A549 (cell line): Measurements from ENCODE around the gene ZNF316. TPM values are rescaled to one million over a fixed set of nuclear protein-coding genes. Genes with fewer than 3 reads are reported as not detected.

Experiments
- ATAC-seq, 2 experiments: fragments of 200-7000 bp in 1 of 2; fragments of >200 bp in 1 of 2; cut with Nextera tagmentation in 1 of 2; cut with Tn5 transposase in 1 of 2; 3 replicates each; pipeline versions ENCODE4 v1.8.0 to v1.9.1; 2018 to 2020; ENCODE audit warnings: mild to moderate bottlenecking in 1 of 2, moderate library complexity in 1 of 2
- CTCF ChIA-PET: fragments of 300-600 bp; sonication (Branson Sonifier 250); formaldehyde crosslinking; extraction: SDS; loops from one replicate; lab custom pipeline; 2021; ENCODE audit warnings: antibody characterized with exemption, inconsistent platforms; lab: Yijun Ruan, JAX
- POLR2A ChIA-PET: fragments of 350-600 bp; formaldehyde crosslinking; extraction: SDS; loops from one replicate; lab custom pipeline; 2021; ENCODE audit warnings: antibody characterized with exemption, inconsistent platforms; lab: Yijun Ruan, JAX
- DNase-seq, 2 experiments: peaks; one replicate each; pipeline versions ENCODE4 v3.0.0 to v3.0.0-alpha.2; 2011 to 2016; ENCODE audit warnings: low read depth in 1 of 2, low spot score in 1 of 2
- FAIRE-seq: peaks from 2 replicates; lab custom pipeline; 2011; peaks lifted over from hg19 to GRCh38; lab: Jason Lieb, UNC
- H3K27ac ChIP-seq, 2 experiments: fragments of >200 bp; sonication (Bioruptor Twin); formaldehyde crosslinking; 3 replicates each; pipeline ENCODE4 v1.5.1; 2016 to 2017
- H3K4me1 ChIP-seq: fragments of >200 bp; sonication (Bioruptor Twin); formaldehyde crosslinking; 3 replicates; pipeline ENCODE4 v1.6.1; 2016
- H3K4me2 ChIP-seq: fragments of >200 bp; sonication (Bioruptor Twin); formaldehyde crosslinking; 3 replicates; pipeline ENCODE4 v1.6.1; 2016
- H3K4me3 ChIP-seq: fragments of >200 bp; sonication (Bioruptor Twin); formaldehyde crosslinking; 3 replicates; pipeline ENCODE4 v1.5.1; 2016
- H3K9me3 ChIP-seq: fragments of >200 bp; sonication (Bioruptor Twin); formaldehyde crosslinking; 3 replicates; pipeline ENCODE4 v1.6.1; 2016
- CBX8 ChIP-seq: fragments of 200-600 bp; sonication (generic); IDR thresholded peaks from 2 replicates; pipeline ENCODE4 v1.6.1; 2016
- CEBPB ChIP-seq, 2 experiments: fragments of >200 bp in 1 of 2; sonication (Bioruptor Twin) in 1 of 2; formaldehyde crosslinking in 1 of 2; IDR thresholded peaks; 2 replicates each; pipeline ENCODE4 v1.6.1; 2012 to 2016
- CHD2 ChIP-seq: fragments of 150-350 bp; IDR thresholded peaks from 2 replicates; pipeline ENCODE4 v1.6.1; 2014; ENCODE audit warnings: low read length; ENCODE audit not compliant: partially characterized antibody
- EHF ChIP-seq: fragments of 250-450 bp; sonication (Bioruptor Pico); IDR thresholded peaks from 2 replicates; pipeline ENCODE4 v1.5.0; 2020; ENCODE audit warnings: mild to moderate bottlenecking
- EHMT2 ChIP-seq: fragments of 200-600 bp; sonication (generic); IDR thresholded peaks from 2 replicates; pipeline ENCODE4 v1.6.1; 2016; ENCODE audit warnings: antibody characterized with exemption, low read depth, mild to moderate bottlenecking, moderate library complexity
- EP300 ChIP-seq, 2 experiments: fragments of >200 bp; sonication (Bioruptor Twin); formaldehyde crosslinking; IDR thresholded peaks; 2 replicates in 1 of 2; 3 replicates in 1 of 2; pipeline ENCODE4 v1.6.1; 2016 to 2017
- HDAC2 ChIP-seq: fragments of 200-600 bp; sonication (generic); IDR thresholded peaks from 2 replicates; pipeline ENCODE4 v1.6.1; 2016
- HOXB5 ChIP-seq: fragments of 250-450 bp; sonication (Bioruptor Pico); IDR thresholded peaks from 2 replicates; pipeline ENCODE4 v1.5.0; 2020; ENCODE audit warnings: mild to moderate bottlenecking, moderate library complexity
- MAFK ChIP-seq: fragments of 450-650 bp; IDR thresholded peaks from 2 replicates; pipeline ENCODE4 v1.6.1; 2014; ENCODE audit not compliant: partially characterized antibody
- NFE2L2 ChIP-seq: fragments of 150-350 bp; conservative IDR thresholded peaks from 2 replicates; pipeline ENCODE4 v1.6.1; 2014; ENCODE audit warnings: low read length
- NPAS2 ChIP-seq: fragments of 250-450 bp; sonication (Bioruptor Pico); IDR thresholded peaks from 2 replicates; pipeline ENCODE4 v1.8.0; 2022; ENCODE audit warnings: mild to moderate bottlenecking, moderate library complexity, borderline replicate concordance
- NR3C1 ChIP-seq: fragments of >200 bp; sonication (Bioruptor Twin); formaldehyde crosslinking; IDR thresholded peaks from 3 replicates; pipeline ENCODE4 v1.6.1; 2017
- PHF8 ChIP-seq: fragments of 200-600 bp; sonication (generic); IDR thresholded peaks from 2 replicates; pipeline ENCODE4 v1.6.1; 2016; ENCODE audit warnings: low read depth, mild to moderate bottlenecking, antibody characterized with exemption, moderate library complexity, borderline replicate concordance
- POLR2A ChIP-seq: IDR thresholded peaks from 2 replicates; pipeline ENCODE4 v1.6.1; 2012; ENCODE audit warnings: mild to moderate bottlenecking, low read length
- RCOR1 ChIP-seq: fragments of 150-350 bp; IDR thresholded peaks from 2 replicates; pipeline ENCODE4 v1.6.1; 2014; ENCODE audit warnings: antibody characterized with exemption, low read length, low read depth
- SMC3 ChIP-seq: fragments of >200 bp; sonication (Bioruptor Twin); formaldehyde crosslinking; IDR thresholded peaks from 3 replicates; pipeline ENCODE4 v1.6.1; 2018; ENCODE audit warnings: inconsistent platforms
- TFCP2L1 ChIP-seq: fragments of 250-450 bp; sonication (Bioruptor Pico); IDR thresholded peaks from 2 replicates; pipeline ENCODE4 v1.5.0; 2021; ENCODE audit warnings: mild to moderate bottlenecking
- WGBS: methylation state at CpG from one replicate; pipeline ENCODE4 v1.1.6; 2017; ENCODE audit errors: missing lambda C conversion rate; 5-methylcytosine and 5-hydroxymethylcytosine counted together
- polyA plus RNA-seq, 4 experiments: library from polyadenylated mRNA; depleted of rRNA in 3 of 4; stranded (reverse); fragments of >200 nt; fragmentation: RNase III in 1 of 4; extraction: RNeasy Plus Mini Kit Qiagen cat#74134 plus additional on column Dnase treatment in 1 of 4; gene quantifications; 2 replicates in 3 of 4; 3 replicates in 1 of 4; pipeline ENCODE4 v1.2.3, GENCODE V29; 2011 to 2017
- TF ChIP-seq, protein P1 (sequence below): fragments of 150-350 bp; IDR thresholded peaks from 2 replicates; pipeline ENCODE4 v1.6.1; 2014; ENCODE audit warnings: low read depth, mild to moderate bottlenecking, low read length
- TF ChIP-seq, protein P2 (sequence below): fragments of >200 bp; sonication (Bioruptor Twin); formaldehyde crosslinking; IDR thresholded peaks from 3 replicates; pipeline ENCODE4 v1.5.1; 2016
- TF ChIP-seq, protein P3 (sequence below): fragments of 200-600 bp; sonication (generic); IDR thresholded peaks from 2 replicates; pipeline ENCODE4 v1.6.1; 2016; ENCODE audit warnings: antibody characterized with exemption, mild to moderate bottlenecking, moderate library complexity
- TF ChIP-seq, protein P4 (sequence below): IDR thresholded peaks from 2 replicates; pipeline ENCODE4 v1.6.1; 2012

ZNF316 gene
- polyA plus RNA-seq, 2 of the 4 experiments (the other 2 are of a cell fraction) = 7.5 to 21.2 TPM

DNA sequence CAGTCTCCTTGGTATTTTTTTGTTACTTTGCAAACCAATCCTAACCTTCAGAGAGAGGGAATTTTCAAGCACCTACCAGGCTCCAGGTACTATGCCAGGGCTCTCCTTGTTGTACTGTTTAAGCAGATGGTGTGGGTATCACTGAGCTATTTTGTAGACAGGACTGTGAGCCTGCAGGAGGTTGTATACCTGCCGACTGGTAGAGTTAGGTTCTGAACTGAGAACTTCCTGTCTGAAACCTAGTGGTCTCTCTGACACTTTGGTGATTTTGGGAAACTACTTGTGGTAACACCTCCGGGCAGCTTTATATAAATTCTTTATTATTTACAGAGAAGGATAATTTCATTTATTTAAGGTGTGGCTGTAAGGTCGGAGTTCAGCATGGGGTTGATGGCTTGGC, 17.2 kb upstream of the ZNF316 start:
- Histone ChIP-seq H3K4me2 (no peak overlapping the region), H3K4me3 (no peak overlapping the region), H3K9me3 (no peaks in the 10 kb centered on the region), H3K27ac (no peak overlapping the region), H3K4me1 (no peaks in the 10 kb centered on the region)
- ATAC-seq = no peak
- WGBS = 56% methylated on average over 3 of the region's 3 CpGs
- ChIA-PET CTCF (interaction anchor here (1.5 kb wide), 1 partner anchor 13 kb away, joined by 4 read pairs; no protein-coding TSS in a partner anchor), POLR2A (no interaction called here)
- TF ChIP-seq CEBPB (IDR thresholded peaks at IDR 0.05) (no peak), CHD2 (no peak), CBX8 (no peak), MAFK (no peak), EHF (CRISPR knock-in tag) (no peak), TFCP2L1 (CRISPR knock-in tag) (no peak), HDAC2 (no peak), RCOR1 (no peak), PHF8 (no peak), EHMT2 (no peak), NFE2L2 (no peak), NR3C1 (no peak), SMC3 (no peak)
- TF ChIP-seq, protein P1, sequence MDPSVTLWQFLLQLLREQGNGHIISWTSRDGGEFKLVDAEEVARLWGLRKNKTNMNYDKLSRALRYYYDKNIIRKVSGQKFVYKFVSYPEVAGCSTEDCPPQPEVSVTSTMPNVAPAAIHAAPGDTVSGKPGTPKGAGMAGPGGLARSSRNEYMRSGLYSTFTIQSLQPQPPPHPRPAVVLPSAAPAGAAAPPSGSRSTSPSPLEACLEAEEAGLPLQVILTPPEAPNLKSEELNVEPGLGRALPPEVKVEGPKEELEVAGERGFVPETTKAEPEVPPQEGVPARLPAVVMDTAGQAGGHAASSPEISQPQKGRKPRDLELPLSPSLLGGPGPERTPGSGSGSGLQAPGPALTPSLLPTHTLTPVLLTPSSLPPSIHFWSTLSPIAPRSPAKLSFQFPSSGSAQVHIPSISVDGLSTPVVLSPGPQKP = no peak
- TF ChIP-seq, protein P2, sequence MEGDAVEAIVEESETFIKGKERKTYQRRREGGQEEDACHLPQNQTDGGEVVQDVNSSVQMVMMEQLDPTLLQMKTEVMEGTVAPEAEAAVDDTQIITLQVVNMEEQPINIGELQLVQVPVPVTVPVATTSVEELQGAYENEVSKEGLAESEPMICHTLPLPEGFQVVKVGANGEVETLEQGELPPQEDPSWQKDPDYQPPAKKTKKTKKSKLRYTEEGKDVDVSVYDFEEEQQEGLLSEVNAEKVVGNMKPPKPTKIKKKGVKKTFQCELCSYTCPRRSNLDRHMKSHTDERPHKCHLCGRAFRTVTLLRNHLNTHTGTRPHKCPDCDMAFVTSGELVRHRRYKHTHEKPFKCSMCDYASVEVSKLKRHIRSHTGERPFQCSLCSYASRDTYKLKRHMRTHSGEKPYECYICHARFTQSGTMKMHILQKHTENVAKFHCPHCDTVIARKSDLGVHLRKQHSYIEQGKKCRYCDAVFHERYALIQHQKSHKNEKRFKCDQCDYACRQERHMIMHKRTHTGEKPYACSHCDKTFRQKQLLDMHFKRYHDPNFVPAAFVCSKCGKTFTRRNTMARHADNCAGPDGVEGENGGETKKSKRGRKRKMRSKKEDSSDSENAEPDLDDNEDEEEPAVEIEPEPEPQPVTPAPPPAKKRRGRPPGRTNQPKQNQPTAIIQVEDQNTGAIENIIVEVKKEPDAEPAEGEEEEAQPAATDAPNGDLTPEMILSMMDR = no peak
- FAIRE-seq = no peak
- no peak for DNase-seq

DNA sequence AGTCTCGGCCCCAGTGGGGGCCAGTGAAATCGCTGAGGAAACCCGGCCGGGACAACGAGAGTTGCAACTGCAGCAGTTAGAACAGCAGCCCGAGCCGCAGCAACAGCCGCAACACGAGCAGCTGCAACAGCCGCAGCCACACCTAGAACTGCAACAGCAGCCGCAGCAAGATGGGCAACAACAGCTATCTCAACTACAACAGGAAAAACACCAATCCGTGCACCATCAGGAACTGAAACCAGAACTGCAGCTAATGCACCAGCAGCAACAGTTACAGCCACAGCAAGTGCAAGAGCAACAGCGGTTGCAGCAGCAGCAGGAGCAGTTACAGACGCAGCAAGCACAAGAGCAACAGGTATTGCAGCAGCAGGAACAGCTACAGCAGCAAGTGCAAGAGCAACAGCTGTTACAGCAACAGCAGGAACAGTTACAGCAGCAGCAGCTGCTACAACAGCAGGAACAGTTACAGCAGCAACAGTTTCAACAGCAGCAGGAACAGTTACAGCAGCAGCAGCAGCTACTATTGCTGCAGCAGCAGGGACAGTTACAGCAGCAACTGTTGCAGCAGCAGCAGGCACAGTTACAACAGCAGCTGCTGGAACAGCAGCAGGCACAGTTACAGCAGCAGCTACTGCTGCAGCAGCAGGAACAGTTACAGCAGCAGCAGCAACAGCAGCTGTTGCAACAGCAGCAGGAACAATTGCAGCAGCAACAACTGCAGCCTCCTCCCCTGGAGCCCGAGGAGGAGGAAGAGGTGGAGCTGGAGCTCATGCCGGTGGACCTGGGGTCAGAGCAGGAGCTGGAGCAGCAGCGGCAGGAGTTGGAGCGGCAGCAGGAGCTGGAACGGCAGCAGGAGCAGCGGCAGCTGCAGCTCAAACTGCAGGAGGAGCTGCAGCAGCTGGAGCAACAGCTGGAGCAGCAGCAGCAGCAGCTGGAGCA, 15.7 kb upstream of the ZNF316 start:
- POLR2A ChIA-PET = no interaction called here
- CTCF ChIA-PET = interaction anchor here (1.5 kb wide), 1 partner anchor 12 kb away, joined by 4 read pairs; no protein-coding TSS in a partner anchor
- Histone ChIP-seq H3K4me3 (no peak overlapping the region), H3K27ac (no peak overlapping the region), H3K4me1 (no peaks in the 10 kb centered on the region), H3K4me2 (no peak overlapping the region), H3K9me3 (no peaks in the 10 kb centered on the region)
- no peak for DNase-seq
- 82% methylated on average over 20 of the region's 20 CpGs for WGBS
- FAIRE-seq = no peak
- TF ChIP-seq EHMT2 (no peak), HOXB5 (no peak), EP300 (IDR thresholded peaks at IDR 0.05) (no peak), POLR2A (no peak), CBX8 (no peak), NPAS2 (CRISPR knock-in tag) (no peak)
- TF ChIP-seq, protein P3, sequence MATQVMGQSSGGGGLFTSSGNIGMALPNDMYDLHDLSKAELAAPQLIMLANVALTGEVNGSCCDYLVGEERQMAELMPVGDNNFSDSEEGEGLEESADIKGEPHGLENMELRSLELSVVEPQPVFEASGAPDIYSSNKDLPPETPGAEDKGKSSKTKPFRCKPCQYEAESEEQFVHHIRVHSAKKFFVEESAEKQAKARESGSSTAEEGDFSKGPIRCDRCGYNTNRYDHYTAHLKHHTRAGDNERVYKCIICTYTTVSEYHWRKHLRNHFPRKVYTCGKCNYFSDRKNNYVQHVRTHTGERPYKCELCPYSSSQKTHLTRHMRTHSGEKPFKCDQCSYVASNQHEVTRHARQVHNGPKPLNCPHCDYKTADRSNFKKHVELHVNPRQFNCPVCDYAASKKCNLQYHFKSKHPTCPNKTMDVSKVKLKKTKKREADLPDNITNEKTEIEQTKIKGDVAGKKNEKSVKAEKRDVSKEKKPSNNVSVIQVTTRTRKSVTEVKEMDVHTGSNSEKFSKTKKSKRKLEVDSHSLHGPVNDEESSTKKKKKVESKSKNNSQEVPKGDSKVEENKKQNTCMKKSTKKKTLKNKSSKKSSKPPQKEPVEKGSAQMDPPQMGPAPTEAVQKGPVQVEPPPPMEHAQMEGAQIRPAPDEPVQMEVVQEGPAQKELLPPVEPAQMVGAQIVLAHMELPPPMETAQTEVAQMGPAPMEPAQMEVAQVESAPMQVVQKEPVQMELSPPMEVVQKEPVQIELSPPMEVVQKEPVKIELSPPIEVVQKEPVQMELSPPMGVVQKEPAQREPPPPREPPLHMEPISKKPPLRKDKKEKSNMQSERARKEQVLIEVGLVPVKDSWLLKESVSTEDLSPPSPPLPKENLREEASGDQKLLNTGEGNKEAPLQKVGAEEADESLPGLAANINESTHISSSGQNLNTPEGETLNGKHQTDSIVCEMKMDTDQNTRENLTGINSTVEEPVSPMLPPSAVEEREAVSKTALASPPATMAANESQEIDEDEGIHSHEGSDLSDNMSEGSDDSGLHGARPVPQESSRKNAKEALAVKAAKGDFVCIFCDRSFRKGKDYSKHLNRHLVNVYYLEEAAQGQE = no peak
- TF ChIP-seq, protein P4, sequence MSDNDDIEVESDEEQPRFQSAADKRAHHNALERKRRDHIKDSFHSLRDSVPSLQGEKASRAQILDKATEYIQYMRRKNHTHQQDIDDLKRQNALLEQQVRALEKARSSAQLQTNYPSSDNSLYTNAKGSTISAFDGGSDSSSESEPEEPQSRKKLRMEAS = no peak
- ATAC-seq = no peak
